HepG2 (cell line): ENCODE results near the gene SPAG4. TPM values are rescaled to one million over a fixed set of nuclear protein-coding genes. Genes with fewer than 3 reads are reported as not detected.

Experiments used
- ASH2L ChIP-seq: fragments of 300-600, 200-600 bp; sonication (generic); IDR thresholded peaks from 2 replicates; pipeline ENCODE4 v1.7.0; 2017; ENCODE audit warnings: low read depth, mild to moderate bottlenecking, moderate library complexity, mixed read lengths, low read length; ENCODE audit not compliant: insufficient read length
- BRCA1 ChIP-seq: sonication (generic); formaldehyde crosslinking; IDR thresholded peaks from 2 replicates; pipeline ENCODE4 v1.4.0; 2020; ENCODE audit warnings: missing genetic modification reagents
- CTCF ChIP-seq: sonication (generic); formaldehyde crosslinking; IDR thresholded peaks from 2 replicates; pipeline ENCODE4 v1.5.0; 2020; ENCODE audit warnings: mild to moderate bottlenecking, missing genetic modification reagents, moderate library complexity
- DR1 ChIP-seq: sonication (generic); formaldehyde crosslinking; IDR thresholded peaks from 2 replicates; pipeline ENCODE4 v1.8.0; 2021; ENCODE audit warnings: mild to moderate bottlenecking, missing genetic modification reagents, inconsistent platforms
- ELF1 ChIP-seq: sonication (generic); formaldehyde crosslinking; IDR thresholded peaks from 2 replicates; pipeline ENCODE4 v1.4.0; 2020; ENCODE audit warnings: missing genetic modification reagents
- HCFC1 ChIP-seq: fragments of 150-350 bp; IDR thresholded peaks from 2 replicates; pipeline ENCODE4 v1.6.1; 2014; ENCODE audit warnings: low read depth, low read length
- NAIF1 ChIP-seq: sonication (generic); formaldehyde crosslinking; IDR thresholded peaks from 2 replicates; pipeline ENCODE4 v1.5.0; 2020; ENCODE audit warnings: mild to moderate bottlenecking, missing genetic modification reagents, borderline replicate concordance
- PAXIP1 ChIP-seq: sonication (generic); formaldehyde crosslinking; conservative IDR thresholded peaks from 2 replicates; pipeline ENCODE4 v1.4.0; 2020; ENCODE audit warnings: mild to moderate bottlenecking, missing genetic modification reagents, moderate library complexity
- PBX2 ChIP-seq: IDR thresholded peaks from 2 replicates; pipeline ENCODE4 v1.6.1; 2016; ENCODE audit warnings: control low read depth
- PHB2 ChIP-seq: fragments of 450-650 bp; IDR thresholded peaks from 2 replicates; pipeline ENCODE4 v1.6.1; 2018; ENCODE audit not compliant: partially characterized antibody
- RFXANK ChIP-seq: IDR thresholded peaks from 2 replicates; pipeline ENCODE4 v1.6.1; 2016
- SALL1 ChIP-seq: sonication (generic); formaldehyde crosslinking; IDR thresholded peaks from 2 replicates; pipeline ENCODE4 v1.8.0; 2022; ENCODE audit warnings: mild to moderate bottlenecking, missing genetic modification reagents
- SPEN ChIP-seq: sonication (generic); formaldehyde crosslinking; IDR thresholded peaks from 2 replicates; pipeline ENCODE4 v1.5.1; 2020; ENCODE audit warnings: low read depth, mild to moderate bottlenecking, missing genetic modification reagents
- ZKSCAN1 ChIP-seq: fragments of 150-350 bp; IDR thresholded peaks from 2 replicates; pipeline ENCODE4 v1.6.1; 2014; ENCODE audit warnings: low read length
- ZNF543 ChIP-seq: sonication (generic); formaldehyde crosslinking; IDR thresholded peaks from 2 replicates; pipeline ENCODE4 v1.4.0; 2020; ENCODE audit warnings: mild to moderate bottlenecking, missing genetic modification reagents
- ZNF556 ChIP-seq: sonication (generic); formaldehyde crosslinking; IDR thresholded peaks from 2 replicates; pipeline ENCODE4 v1.4.0; 2020; ENCODE audit warnings: mild to moderate bottlenecking, missing genetic modification reagents, borderline replicate concordance
- ZNF597 ChIP-seq: sonication (generic); formaldehyde crosslinking; IDR thresholded peaks from 2 replicates; pipeline ENCODE4 v1.5.0; 2020; ENCODE audit warnings: missing genetic modification reagents
- ZNF770 ChIP-seq: sonication (generic); formaldehyde crosslinking; IDR thresholded peaks from 2 replicates; pipeline ENCODE4 v1.5.0; 2020; ENCODE audit warnings: mild to moderate bottlenecking, missing genetic modification reagents
- polyA plus RNA-seq, 8 experiments: library from polyadenylated mRNA; depleted of rRNA in 3 of 8; stranded (reverse) in 7 of 8; unstranded in 1 of 8; fragments of >200 nt; fragmentation: Illumina TruSeq in 4 of 8; extraction: Trizol in 4 of 8; gene quantifications; 2 replicates each; pipeline versions ENCODE4 v1.2.1 to v1.2.3, GENCODE V29; 2011 to 2016; ENCODE audit warnings: low read depth in 4 of 8, missing spikeins in 1 of 8, mixed read lengths in 1 of 8; ENCODE audit not compliant: insufficient read depth in 1 of 8
- total RNA-seq, 5 experiments: library from RNA; depleted of rRNA; stranded (reverse); fragments of >200 nt; fragmentation: Illumina TruSeq; extraction: Trizol; gene quantifications; 2 replicates each; pipeline ENCODE4 v1.2.3, GENCODE V29; 2016; ENCODE audit warnings: low read depth in 1 of 5

SPAG4 gene
- total and polyA plus RNA-seq, 2 of the 13 experiments (the other 11 are each of a cell fraction or from before 2014, with no cell fraction given): 5.8 to 137 TPM

- TF ChIP-seq CTCF (peak; percentile 30; the same call in 1 of the 2 replicates), HCFC1 (peak; percentile 53; the same call in 1 of the 2 replicates), NAIF1 (CRISPR knock-in tag) (0 out of 2 replicates have a peak, but pooled peaks have one; percentile 59), SALL1 (peak; percentile 97), ELF1 (peak; percentile 100), BRCA1 (CRISPR knock-in tag) (peak; percentile 68; the same call in 1 of the 2 replicates), PHB2 (no peak), PBX2 (no peak), RFXANK (0 out of 2 replicates have a peak, but pooled peaks have one; percentile 49), SPEN (CRISPR knock-in tag) (peak; percentile 97), ZNF556 (CRISPR knock-in tag) (peak; percentile 98), PAXIP1 (CRISPR knock-in tag) (peak; percentile 88), ZNF597 (no peak), ZKSCAN1 (0 out of 2 replicates have a peak, but pooled peaks have one; percentile 30), ZNF770 (CRISPR knock-in tag) (peak; percentile 85), ZNF543 (peak; percentile 99), ASH2L (peak; percentile 96), DR1 (CRISPR knock-in tag) (peak; percentile 91)
These were observed 49.0 kb downstream of the SPAG4 start, which contains the start of the genes CPNE1 and RBM12 (continued) for GRCh38 chr20:35664466-35665206.
